GM19240 (cell line): ENCODE measurements around the gene PIGS.
"Not testable (repeated sequence)": the region's sequence is repeated elsewhere in the genome, so short reads cannot be mapped to it uniquely, and the experiment has no call there.

Experiments
- DNase-seq: peaks from one replicate; pipeline ENCODE4 v3.0.0; 2011; ENCODE audit warnings: low spot score; ENCODE audit not compliant: insufficient read length

PIGS gene

DNA sequence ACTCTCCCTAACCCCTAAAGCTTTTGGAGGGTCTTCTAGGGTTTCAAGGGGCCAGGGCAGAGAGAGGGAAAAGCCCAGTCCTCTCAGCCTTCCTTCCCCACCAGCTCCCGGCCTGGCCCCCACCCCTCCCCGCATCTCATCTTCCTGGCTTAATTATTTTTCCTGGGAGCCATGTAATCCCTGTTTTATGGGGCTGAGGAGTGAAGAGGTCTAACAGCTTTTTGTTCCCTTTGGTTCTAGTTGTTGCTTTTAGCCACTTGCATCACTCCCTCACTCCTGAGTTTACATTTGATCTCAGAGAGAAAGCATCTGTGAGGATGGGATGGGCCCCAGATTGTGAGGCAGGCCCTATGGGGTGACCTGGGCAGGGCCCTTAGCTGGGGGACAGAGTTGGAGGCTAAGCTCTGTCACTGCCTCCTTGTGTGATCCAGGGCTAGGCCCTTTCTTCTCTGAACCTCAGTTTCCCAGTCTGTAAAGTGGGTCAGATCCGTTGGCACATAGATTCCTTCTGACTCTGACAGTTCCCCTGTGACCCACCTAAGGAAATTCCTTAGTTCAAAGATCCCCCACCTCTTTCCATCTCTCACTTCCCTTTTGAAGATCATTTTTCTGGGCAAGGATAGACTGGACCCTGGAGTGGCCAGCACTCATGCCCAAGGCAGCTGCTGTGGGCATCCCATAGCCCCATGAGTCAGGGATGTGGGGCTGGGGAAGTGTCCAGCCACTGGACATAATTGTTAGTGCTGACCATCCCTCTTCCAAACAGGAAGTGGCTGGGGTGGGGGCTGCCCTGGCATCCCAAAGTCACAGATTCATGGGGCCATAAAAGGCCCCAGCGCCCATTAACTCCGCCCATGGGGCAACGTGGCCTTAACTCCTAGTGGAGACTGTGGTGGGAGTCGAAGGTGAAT lies 39.0 kb downstream of the PIGS start:
- no peak for DNase-seq

DNA sequence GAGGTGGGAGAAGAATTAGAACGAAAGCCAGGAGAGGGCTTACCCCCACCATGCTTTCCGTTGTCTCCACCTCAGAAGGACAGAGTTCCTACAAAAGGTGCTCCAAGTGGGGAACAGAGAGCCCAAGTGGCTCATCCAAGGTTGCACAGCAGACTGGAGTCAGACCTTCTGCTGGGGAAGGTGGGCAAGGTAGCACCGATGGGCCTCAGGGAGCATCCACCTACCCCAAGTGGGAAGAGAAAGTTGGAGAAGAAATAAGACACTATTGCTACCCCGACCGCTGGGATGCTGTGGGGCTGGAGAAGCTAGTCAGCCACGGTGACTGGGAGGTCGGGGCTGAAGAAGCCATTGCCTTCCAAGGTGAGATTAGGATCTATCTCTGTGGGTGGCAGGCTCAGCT lies 40.4 kb downstream of the PIGS start:
- DNase-seq = no peak

DNA sequence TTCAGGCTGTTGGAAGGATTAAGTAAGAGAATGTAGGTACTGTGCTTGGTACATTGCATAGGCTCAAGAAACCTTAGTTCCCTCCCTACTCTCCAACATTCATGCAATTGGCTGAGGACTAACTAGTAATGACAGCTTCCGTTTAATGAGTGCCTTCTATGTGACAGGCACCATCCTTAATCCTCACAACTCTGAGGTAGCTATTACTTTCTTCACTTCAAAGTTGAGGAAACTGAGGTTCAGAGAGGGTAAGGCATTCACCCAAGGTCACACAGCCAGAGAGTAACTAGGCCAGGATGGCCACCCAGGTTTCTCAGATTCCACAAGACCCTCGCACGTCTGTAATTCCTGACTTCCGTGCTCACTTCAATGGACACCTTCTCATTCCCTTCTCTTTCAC lies 41.1 kb downstream of the PIGS start:
- DNase-seq = no peak

DNA sequence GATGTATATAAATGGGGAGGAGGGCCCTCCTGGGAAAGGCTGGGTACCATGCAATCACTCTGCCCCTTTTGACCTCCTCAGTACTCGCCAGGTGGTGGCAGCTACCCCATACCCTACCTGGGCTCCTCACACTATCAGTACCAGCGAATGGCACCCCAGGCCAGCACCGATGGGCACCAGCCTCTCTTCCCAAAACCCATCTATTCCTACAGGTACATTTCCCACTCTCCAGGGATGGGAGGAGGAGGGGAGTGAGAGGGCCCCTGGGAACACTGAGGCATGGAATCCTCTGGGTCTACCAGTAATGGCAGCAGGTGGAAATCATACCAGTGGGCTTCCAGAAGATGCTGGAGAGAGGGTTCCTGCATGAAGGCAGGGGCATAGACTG lies 42.3 kb downstream of the PIGS start:
- DNase-seq = no peak

DNA sequence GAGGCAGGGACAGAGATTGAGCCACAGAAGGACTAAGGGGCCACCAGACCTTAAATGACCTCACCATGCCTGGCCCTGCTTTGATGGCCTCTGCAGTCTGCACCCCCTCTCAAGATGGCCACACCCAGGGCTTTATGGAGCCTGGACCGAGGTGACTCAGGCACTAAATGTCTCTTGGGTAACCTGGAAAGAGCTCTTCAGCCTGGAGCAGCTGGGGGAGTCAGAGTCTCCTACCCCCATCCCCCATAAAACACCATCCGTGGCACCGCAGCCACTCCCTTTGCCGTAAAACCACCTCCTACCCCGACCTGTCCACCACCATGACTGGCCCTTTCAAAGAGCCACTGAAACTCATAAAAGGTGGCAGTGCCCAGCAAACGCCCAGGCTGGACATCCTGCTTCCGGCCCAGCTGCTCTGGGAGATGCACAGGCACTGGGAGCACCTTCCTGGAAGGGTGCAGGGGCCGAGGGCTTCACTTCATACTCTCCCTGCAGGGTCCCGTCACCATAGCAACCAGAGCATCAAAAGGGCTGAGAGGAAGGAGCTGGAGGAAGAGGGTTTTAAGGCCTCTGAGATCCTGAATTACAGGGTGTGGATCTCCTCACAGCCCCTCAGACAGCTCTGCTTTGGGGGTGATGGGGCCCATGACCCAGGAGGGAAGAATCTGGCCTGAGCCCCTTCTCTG lies 42.9 kb downstream of the PIGS start:
- no peak for DNase-seq

DNA sequence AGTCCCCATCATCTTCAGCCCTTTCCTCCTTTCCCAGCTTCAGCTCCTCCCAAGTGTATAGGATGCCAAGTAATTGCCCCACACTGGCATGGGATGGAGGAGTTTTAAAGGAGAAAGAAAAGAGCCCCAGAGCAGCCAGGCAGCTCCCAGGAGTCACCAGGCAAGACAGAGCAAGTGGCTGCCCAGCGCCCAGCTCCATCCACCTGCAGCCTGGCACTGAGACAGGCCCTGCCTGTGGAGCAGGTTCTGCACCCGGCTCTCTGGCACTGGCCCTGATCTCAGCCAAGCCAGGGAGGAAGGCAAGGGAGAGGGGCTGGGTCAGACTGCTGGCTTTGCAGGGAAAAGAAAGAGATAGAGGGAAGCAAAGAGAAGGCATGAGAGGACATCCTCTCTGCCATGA lies 43.5 kb downstream of the PIGS start:
- no peak for DNase-seq

DNA sequence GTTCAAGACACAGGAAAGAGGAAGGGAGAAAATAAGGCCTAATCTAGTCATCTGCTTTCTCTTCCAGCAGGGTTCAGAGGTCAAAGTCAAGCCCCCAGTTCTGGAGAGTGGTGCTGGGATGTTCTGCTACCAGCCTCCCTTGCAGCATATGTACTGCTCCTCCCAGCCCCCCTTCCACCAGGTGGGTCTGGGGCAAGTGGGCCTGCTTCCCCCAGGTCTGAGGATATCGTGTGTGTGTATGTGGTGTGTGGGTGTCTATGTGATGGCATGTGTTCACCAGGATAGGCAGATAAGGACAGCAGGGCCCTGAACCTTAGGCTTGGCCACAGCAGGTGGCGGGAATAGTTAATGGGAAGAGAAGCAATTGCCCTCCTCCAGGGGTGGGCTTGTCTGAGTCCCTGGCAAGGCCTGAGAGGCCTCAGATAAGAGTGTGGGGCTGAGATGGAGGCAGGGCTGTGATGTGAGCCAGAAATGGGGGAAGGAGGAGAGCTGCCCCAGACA lies 44.1 kb downstream of the PIGS start:
- no peak for DNase-seq

DNA sequence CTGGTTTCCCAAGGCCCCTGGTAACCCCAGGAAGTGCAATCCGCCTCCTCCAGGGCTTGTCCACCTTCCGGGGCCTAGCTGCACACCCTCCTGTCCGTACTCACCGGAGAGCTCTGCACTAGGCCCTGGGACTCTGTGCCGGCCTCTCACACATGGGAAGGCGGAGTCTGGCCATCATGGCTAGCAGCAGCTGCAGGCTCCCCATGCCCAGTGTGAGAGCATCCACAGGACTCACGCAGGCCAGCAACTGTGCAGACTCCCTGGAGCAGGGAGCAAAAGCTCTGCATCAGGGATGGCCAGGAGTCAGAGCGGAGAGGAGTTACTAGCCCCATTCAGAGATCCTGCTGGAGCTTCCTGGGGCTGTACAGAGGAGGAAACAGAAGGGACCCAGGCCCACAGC lies 44.9 kb downstream of the PIGS start:
- no peak for DNase-seq

DNA sequence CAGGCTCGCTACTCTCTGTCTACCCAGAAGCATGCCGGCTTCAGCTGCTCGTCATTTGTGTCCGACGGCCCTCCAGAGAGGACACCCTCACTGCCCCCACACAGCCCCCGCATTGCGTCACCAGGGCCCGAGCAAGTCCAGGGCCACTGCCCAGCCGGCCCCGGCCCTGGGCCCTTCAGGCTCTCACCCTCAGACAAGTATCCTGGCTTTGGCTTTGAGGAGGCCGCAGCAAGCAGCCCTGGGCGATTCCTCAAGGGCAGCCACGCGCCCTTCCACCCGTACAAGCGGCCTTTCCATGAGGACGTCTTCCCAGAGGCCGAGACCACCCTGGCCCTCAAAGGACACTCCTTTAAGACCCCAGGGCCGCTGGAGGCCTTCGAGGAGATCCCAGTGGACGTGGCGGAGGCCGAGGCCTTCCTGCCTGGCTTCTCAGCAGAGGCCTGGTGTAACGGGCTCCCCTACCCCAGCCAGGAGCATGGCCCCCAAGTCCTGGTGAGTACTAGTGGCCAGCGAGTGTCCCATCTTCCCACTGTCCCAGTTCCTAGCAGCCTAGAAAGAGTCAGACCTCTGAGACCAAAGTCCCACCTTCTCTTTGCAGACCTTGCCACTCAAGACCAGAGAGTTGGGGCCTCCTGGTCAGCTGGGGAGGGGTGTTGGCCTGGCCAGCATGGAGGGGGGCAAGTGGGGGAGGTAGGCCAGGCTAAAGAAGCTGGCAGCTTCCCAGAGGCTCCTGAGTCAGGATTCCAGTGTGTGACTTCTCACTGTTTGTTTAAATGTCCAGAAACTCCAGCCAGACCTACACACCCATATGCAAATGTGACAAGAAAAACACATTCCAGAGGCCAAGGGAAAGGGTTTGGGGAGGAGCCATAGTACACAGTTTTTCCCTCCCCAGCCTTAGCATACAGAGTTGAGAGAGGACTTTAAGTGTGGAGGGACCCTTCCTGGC lies 46.6 kb downstream of the PIGS start:
- DNase-seq = no peak

DNA sequence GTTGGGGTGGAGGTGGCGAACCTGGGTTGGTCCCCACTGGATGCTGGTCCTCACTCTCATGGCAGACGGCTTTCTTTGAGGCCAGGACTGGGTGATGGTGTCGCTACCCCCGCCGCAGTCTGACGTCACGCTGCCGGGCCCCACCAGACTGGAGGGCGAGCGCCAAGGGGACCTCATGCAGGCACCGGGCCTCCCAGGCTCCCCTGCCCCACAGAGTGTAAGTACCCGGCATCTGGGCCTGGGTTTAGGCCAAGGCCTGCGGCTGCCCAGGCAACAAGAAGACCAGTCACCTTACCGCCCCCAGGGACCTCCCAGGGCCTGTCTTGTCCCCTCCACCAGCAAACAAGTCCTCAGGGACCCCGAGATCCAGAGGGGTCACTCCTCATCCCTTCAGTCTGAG lies 47.4 kb downstream of the PIGS start:
- DNase-seq = no peak

DNA sequence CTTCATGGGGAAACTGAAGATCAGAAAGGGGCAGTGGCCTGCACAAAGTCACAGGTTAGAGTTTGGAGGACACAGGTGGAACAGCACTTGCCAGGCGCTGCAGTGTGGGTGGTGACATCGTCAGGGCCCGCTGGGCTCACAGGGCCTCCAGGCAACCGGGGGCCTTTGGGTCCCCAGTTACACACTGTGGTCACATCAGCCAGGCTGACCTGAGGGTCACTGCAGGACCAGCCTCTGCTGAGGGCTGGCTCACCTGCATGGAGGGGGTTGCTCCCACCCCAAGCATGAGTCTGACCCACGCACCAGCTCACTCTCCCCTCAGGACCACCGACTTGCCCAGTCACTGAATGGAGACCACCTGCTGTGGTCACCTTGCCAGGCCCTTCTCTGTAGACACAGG lies 48.1 kb downstream of the PIGS start:
- DNase-seq = no peak

DNA sequence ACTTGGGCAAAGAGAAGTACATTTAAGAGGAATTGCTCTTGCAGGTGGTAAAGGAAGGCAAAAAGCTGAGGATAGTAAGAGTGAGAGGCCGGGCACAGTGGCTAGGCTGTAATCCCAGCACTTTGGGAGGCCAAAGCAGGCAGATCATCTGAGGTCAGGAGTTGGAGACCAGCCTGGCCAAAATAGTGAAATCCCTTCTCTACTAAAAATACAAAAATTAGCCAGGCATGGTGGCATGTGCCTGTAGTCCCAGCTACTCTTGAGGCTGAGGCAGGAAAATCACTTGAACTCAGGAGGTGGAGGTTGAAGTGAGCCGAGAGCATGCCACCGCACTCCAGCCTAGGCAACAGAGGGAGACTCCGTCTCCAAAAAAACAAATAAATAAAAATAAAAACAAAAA lies 49.0 kb downstream of the PIGS start:
- not testable (repeated sequence) for DNase-seq

DNA sequence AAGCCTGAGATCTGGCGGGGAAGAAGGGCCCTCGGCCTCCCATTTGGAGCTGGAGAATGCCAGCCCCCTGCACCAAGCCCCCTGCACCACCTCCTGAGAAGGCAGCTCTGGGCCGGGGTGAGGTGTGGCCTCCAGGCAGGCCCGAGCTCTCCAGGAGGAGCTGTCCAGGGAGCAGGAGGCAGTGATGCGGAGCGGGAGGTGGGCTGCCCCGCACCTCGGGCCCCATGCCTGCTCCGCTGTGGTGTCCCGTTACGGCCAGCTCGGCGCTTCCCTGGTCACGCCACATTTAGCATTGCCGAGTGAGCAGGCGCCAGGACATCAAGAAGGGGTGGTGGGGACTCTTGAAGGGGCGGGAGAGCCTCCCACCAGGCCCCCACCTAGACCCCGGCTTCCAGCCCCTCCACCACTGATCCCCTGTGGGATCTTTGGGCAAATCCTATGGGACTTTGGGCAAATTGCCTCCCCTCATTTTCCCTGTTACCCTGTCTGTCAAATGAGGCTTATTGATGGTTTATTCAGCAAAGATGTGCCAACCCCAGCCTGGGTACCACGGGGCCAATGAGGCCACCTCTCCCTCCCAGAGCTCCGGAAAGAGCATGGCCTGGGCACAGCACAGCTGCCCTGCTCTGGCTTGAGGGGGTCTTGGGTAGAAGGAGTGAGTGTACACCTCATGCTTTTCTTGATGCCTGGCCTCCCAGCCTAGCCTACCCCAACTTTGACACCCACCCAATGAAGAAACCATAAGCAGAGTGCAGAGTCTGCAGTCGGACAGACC lies 49.8 kb downstream of the PIGS start:
- no peak for DNase-seq

DNA sequence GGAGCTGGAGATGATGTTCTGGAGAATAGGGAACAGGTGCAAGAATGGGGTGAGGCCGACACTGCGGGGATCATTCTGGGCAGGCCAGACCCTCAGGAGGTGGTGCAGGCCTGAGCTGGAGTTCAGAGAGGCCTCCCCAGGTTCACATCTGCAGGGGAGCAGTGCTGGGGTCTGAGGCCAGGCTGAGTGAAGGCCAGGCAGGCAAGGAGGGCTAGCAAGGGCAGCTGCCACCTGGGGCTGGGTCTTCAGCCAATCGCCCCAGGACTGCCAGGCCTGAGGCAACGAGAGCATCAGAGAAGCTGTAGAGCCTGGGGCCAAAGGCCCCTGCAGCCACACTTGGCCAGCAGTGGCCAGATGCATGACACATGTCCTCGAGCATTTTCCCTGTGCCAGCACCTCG lies 50.6 kb downstream of the PIGS start:
- DNase-seq = no peak

DNA sequence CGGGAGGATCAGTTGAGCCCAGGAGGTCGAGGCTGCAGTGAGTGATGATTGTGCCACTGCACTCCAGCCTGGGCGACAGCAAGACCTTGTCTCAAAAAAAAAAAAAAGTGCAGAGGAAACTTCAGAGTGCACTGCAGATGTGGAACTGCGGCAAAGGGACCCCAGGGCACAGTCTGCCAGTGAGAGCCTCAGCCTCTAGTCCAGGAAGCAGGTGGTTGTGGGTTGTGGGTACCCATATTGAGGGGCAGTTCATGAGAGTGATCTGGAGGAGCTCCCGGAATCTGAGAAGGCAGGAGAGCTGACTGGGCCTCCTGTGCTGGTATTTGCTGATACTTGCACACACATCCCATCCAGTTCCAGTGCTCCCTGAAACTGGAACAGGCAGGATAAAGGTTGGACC lies 52.1 kb downstream of the PIGS start:
- no peak for DNase-seq

DNA sequence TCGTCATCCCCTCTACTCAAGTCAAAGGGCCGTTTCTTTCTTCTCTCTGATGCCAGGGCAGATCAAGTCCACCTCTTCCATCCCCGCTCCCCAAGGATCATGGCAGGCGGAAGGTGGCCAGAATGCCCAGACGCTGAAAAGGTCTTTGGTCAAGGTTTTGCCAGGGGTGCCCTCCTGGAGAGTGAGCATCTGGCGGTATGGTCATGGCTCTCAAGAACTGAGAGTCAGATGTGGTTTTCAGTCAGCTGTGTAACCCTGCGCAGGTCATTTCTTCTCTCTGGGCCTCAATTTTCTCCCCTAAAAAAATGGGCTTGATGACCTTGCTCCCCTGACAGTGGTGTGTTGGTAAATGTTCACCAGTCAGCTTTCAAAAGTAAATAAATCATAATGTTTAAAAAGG lies 52.7 kb downstream of the PIGS start:
- DNase-seq = no peak

DNA sequence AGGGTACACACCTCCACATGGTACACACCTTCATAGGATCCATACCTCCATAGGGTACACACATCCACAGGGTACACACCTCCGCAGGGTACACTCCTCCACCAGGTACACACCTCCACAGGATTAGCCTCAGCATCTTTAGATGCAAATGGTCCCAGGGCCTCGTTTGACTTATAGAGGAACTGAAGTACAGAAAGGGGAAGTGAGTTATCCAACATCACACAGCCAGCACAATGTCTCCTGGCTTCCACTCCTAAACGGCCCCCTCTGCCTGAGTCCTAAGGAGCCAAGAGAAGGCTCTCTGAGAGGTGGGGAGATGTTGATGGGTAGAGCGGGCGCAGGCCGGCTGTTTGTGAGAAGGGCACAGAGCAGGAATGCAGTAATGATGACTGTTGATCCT lies 53.2 kb downstream of the PIGS start:
- DNase-seq = no peak

DNA sequence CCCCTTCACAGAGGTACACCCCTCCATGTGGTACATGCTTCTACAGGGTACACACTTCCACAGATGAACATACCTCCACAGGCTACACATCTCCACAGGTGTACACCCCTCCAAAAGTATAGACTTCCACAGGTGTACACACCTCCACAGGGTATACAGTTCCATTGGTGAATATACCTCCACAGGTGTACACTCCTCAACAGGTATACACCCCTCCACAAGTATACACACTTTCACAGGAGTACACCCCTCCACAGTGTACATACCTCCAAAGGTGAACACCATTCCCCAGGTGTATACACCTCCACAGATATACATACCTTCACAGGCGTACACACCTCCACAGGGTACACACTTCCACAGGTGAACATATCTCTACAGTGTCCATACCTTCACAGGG lies 55.8 kb downstream of the PIGS start:
- no peak for DNase-seq

DNA sequence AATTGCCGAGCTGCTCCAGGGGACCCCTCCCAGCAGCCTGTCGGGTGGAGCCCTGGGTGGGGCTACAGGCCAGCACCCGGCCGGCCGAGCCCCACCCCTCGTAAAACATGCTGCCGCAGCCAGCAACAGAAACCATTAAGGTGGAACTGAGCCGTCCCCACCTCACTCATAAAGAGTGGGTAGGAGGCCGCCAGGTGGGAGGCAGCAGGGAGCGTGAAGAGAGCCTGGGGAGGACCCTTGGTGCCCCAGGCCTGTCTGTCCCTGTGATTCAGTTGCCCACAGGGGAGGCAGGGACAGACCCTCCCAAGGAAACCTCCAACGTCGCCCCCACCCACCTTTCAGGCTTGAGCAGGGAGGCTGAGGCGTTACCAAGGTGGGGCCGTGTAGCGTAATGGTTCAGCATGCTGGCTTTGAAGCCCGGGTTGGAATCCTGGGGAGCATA lies 56.7 kb downstream of the PIGS start:
- no peak for DNase-seq

DNA sequence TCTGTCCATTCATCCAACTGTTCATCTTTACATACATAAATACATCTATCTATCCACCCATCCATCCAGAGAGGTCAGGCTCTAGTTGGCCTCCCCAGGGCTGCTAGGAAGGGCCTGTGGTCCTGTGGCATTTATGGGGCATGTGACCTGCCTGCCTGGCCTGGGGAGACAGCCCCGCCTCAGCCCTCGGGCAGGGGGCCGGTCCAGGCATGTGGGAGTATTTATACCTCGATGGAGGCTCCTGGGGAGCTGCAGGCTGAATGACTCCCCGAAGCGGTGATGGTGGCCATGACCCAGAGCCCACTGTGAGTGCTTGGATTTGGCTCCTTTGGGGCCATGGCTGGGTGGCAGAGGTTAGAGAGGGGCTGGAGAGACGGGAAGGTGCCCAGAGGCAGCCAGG lies 57.8 kb downstream of the PIGS start:
- no peak for DNase-seq
